ENCODE data around the gene DOCK2. TPM values are rescaled to one million over a fixed set of nuclear protein-coding genes. Genes with fewer than 3 reads are reported as not detected.

DOCK2 gene
- total RNA-seq, 1 donor from 2014 or later = 1.1 TPM

DNA sequence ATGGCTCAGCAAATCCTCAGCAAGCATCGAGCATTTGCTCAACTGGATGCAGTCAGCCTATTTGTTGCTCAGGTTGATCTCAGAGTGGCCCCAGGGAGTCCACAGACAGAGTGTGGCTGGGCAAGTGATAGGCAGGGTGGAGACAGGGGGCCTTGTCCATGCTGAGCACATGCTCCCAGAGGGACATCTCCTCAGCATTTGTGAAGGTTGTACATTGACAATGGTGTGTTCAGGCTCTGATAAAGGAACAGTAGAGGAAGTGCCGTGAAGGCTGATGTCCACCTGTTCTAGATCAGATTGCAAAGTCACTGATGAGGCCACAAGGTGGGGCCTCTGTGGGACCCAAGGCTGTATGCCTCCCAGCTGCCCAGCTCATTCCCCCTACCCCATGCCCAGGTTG is 418.5 kb downstream of the DOCK2 start:
- DNase-seq (ENCODE audit: low spot score) = no peak
- no peaks in the 10 kb centered on the region for H3K9me3 Mint-ChIP-seq
- Histone ChIP-seq H3K4me1 (no peaks in the 10 kb centered on the region), H3K4me3 (no peak overlapping the region), H3K79me2 (ENCODE audit: low read depth) (no peaks in the 10 kb centered on the region), H4K20me1 (ENCODE audit: low read depth) (no peaks in the 10 kb centered on the region), H3F3A (ENCODE audit: low read depth) (no peaks in the 10 kb centered on the region), H3K9me3 (ENCODE audit: low read depth) (no peaks in the 10 kb centered on the region), H3K9ac (no peak overlapping the region), H3K36me3 (no peaks in the 10 kb centered on the region), H2AFZ (replicated peaks) (no peak overlapping the region), H3K27ac (no peak overlapping the region), H3K4me2 (no peak overlapping the region), H3K27me3 (no peaks in the 10 kb centered on the region)
- no peaks in the 10 kb centered on the region for H3K36me3 Mint-ChIP-seq
- TF ChIP-seq EZH2phosphoT487 (IDR thresholded peaks at IDR 0.05) = no peak
- TF ChIP-seq EZH2 (IDR thresholded peaks at IDR 0.05) = no peak
- no peak overlapping the region for H3K4me3 Mint-ChIP-seq
- no peaks in the 10 kb centered on the region for H3K4me1 Mint-ChIP-seq
- H3K27ac Mint-ChIP-seq = no peak overlapping the region
- peaks cover 2% of the 10 kb centered on the region for H3K27me3 Mint-ChIP-seq (ENCODE audit: insufficient read depth, low read depth)

DNA sequence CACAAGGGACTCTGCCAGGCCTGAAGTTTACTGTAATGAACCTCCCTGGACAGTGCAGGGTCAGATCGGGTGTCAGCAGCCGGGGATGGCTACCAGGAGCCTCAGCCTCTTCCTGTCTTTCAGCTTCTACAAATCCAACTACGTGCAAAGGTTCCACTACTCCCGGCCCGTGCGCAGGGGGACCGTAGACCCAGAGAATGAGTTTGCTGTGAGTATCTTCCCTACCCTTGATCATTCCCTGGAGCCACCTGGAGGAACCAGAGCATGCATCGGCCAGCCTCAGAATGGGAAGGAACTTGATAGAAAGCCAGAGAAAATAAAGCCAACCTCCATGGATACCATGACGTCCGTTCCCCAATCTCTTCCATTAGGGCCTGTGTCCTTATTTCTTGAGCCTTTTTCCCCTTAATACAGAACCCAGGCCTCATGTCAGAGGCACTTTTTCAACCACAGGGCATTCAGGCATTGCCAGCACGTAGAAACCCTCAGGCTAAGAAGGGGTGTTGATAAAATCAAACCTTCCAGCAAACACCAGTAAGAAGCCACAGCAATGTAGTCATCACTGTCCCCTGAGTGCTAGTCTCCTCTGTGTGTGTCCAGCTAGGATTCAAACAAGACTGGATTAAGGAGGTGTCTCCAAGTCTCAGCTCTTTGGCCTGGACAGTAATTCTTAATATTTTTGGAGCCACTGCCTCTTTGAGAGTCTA is 419.6 kb downstream of the DOCK2 start:
- Mint-ChIP-seq H3K27ac (no peak overlapping the region), H3K4me3 (no peak overlapping the region), H3K4me1 (no peaks in the 10 kb centered on the region), H3K27me3 (ENCODE audit: insufficient read depth, low read depth) (peaks cover 2% of the 10 kb centered on the region), H3K9me3 (no peaks in the 10 kb centered on the region), H3K36me3 (no peaks in the 10 kb centered on the region)
- Histone ChIP-seq H3K4me3 (no peak overlapping the region), H3F3A (ENCODE audit: low read depth) (no peaks in the 10 kb centered on the region), H4K20me1 (ENCODE audit: low read depth) (no peaks in the 10 kb centered on the region), H3K4me1 (no peaks in the 10 kb centered on the region), H3K9me3 (ENCODE audit: low read depth) (no peaks in the 10 kb centered on the region), H3K27ac (no peak overlapping the region), H3K79me2 (ENCODE audit: low read depth) (no peaks in the 10 kb centered on the region), H3K36me3 (no peaks in the 10 kb centered on the region), H2AFZ (replicated peaks) (no peak overlapping the region), H3K4me2 (no peak overlapping the region), H3K9ac (no peak overlapping the region), H3K27me3 (no peaks in the 10 kb centered on the region)
- DNase-seq (ENCODE audit: low spot score) = no peak
- TF ChIP-seq EZH2 (IDR thresholded peaks at IDR 0.05) (no peak), EZH2phosphoT487 (IDR thresholded peaks at IDR 0.05) (no peak), CTCF (IDR thresholded peaks at IDR 0.05) (no peak)

DNA sequence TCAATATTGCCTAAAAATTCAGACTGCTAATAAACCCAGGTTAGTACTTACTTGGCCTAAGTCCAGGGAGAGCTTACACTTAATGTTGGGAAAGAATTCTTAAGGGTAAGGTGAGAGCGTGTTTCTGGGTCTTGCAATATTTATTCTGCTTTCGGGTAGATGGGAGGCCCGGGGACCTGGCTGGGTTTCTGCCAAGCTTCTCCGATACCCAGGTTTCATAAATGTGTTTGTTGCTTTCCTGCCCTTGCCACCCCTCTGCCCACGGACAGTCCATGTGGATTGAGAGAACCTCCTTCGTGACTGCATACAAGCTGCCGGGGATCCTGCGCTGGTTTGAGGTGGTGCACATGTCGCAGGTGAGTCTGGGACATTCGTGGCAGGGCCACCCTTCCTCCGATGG is 420.2 kb downstream of the DOCK2 start:
- H3K27ac Mint-ChIP-seq = no peak overlapping the region

More for the DNA sequence above, 420.2 kb downstream of the DOCK2 start:
- Mint-ChIP-seq H3K36me3 (no peaks in the 10 kb centered on the region), H3K9me3 (no peaks in the 10 kb centered on the region), H3K4me1 (no peaks in the 10 kb centered on the region), H3K27me3 (ENCODE audit: insufficient read depth, low read depth) (peaks cover 2% of the 10 kb centered on the region), H3K4me3 (no peak overlapping the region)
- Histone ChIP-seq H2AFZ (replicated peaks) (no peak overlapping the region), H3K27ac (no peak overlapping the region), H3K9ac (no peak overlapping the region), H4K20me1 (ENCODE audit: low read depth) (no peaks in the 10 kb centered on the region), H3K4me2 (no peak overlapping the region), H3K36me3 (no peaks in the 10 kb centered on the region), H3K4me3 (no peak overlapping the region), H3K27me3 (no peaks in the 10 kb centered on the region), H3F3A (ENCODE audit: low read depth) (no peaks in the 10 kb centered on the region), H3K4me1 (no peaks in the 10 kb centered on the region), H3K79me2 (ENCODE audit: low read depth) (no peaks in the 10 kb centered on the region), H3K9me3 (ENCODE audit: low read depth) (no peaks in the 10 kb centered on the region)
- no peak for DNase-seq (ENCODE audit: low spot score)
- TF ChIP-seq EZH2 (IDR thresholded peaks at IDR 0.05) (no peak), EZH2phosphoT487 (IDR thresholded peaks at IDR 0.05) (no peak), CTCF (IDR thresholded peaks at IDR 0.05) (no peak)

All from neural progenitor cell (in vitro differentiated cells).